Stimulated activated CD4-positive, alpha-beta T cell treated with anti-CD3 and anti-CD28 coated beads, Interleukin-12 subunit alpha, Interleukin-12 subunit beta, amount 100 ng/mL, for 48 hours (primary cell): ENCODE measurements around the gene SLC22A13.
"Not testable (repeated sequence)": the region's sequence is repeated elsewhere in the genome, so short reads cannot be mapped to it uniquely, and the experiment has no call there.

Experiments used
- DNase-seq, 3 donors: peaks; one replicate each; pipeline ENCODE4 v3.0.0-alpha.2; 2020; ENCODE audit warnings: low read depth in 2 of 3, low spot score in 1 of 3

The SLC22A13 gene

DNA sequence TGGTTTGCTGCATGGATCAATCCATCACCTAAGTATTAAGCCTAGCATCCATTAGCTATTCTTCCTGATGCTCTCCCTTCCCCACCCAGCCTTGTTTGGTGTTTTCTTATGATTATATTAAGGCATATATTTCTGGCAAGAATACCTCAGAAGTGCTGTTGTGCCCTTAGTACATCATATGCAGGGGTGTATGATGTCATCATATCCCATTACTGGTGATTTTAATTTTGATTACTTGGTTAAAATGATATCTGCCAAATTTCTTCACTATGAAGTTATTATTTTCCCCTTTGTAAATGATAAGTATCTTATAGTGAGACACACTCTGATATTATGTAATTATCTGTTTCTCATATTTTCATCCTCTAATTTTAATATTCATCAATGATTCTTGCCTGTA lies 31.9 kb downstream of the SLC22A13 start:
- DNase-seq: no peak

GRCh38 chr3:38297947-38298711 lies 32.5 kb downstream of the SLC22A13 start:
- DNase-seq: no peak

- DNase-seq: no peak
Observed at GRCh38 chr3:38306941-38307340, 41.3 kb downstream of the SLC22A13 start.

- no peak for DNase-seq
Observed at GRCh38 chr3:38307599-38307998, 42.0 kb downstream of the SLC22A13 start.

DNA sequence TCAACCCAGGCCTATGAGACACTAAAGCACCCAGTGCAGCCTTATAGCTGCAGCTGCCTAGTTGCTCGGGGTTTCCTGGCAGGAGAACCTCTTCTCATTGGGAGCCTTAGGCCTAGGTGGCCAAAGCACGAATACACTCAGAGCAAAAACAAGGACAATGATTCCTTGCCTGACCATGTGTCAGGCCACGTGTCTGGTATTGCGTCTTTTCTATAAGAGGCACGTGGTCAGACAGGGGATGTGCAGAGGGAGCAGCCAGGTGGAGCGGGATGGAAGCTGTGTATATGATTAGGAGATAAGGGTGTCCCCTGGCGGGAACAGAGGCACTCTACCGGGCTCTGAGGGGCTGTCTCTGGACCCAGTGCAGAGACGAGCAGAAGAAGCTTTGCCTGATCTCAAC lies 42.8 kb downstream of the SLC22A13 start:
- DNase-seq: no peak

GRCh38 chr3:38311476-38311875 lies 45.9 kb downstream of the SLC22A13 start:
- no peak for DNase-seq

GRCh38 chr3:38311941-38312340 lies 46.3 kb downstream of the SLC22A13 start:
- no peak for DNase-seq

DNA sequence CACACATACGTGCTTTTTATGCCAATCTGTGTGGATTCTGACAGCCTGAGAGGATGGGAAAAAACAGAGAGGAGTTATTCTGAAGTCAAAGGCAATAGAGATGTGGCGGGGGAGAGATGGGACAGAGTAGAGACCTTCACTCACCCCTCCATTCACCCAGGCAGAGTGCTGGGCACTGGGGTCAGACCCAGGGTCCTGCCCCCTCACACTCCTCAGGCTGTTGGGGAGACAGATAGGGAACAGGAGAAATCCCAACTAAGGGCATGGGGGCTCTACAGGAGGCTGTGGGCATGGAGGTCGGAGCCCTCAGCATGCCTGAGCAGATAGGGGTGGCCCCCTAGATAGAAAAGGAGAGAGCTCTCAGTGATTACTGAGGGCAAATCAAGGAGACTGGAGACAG lies 46.7 kb downstream of the SLC22A13 start:
- no peak for DNase-seq

- no peak for DNase-seq
Observed at GRCh38 chr3:38313263-38313662, 47.7 kb downstream of the SLC22A13 start.

DNA sequence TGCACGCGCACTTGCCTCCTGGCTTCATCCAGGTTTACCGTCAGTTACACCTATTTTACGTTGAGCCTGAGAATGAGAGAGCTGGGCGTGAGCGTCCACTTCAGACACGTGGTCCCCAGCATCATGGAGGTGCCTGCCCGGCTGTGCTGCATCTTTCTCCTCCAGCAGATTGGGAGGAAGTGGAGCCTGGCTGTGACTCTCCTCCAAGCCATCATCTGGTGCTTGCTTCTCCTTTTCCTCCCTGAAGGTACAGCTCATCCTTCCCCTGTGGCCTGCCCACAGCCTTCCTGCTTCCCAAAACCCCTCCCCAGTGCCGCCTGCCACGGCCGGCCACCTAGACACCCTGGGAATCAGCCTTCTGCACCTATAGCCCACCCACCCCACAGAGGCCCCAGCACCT lies 48.1 kb downstream of the SLC22A13 start:
- no peak for DNase-seq

- no peak for DNase-seq
Observed at GRCh38 chr3:38314112-38314763, 48.6 kb downstream of the SLC22A13 start.

GRCh38 chr3:38314764-38315487 lies 49.3 kb downstream of the SLC22A13 start:
- DNase-seq: no peak

GRCh38 chr3:38315488-38316230 lies 50.0 kb downstream of the SLC22A13 start:
- DNase-seq: no peak

GRCh38 chr3:38316356-38317191 lies 51.0 kb downstream of the SLC22A13 start:
- DNase-seq: no peak

GRCh38 chr3:38317192-38317759 lies 51.7 kb downstream of the SLC22A13 start:
- DNase-seq: no peak

DNA sequence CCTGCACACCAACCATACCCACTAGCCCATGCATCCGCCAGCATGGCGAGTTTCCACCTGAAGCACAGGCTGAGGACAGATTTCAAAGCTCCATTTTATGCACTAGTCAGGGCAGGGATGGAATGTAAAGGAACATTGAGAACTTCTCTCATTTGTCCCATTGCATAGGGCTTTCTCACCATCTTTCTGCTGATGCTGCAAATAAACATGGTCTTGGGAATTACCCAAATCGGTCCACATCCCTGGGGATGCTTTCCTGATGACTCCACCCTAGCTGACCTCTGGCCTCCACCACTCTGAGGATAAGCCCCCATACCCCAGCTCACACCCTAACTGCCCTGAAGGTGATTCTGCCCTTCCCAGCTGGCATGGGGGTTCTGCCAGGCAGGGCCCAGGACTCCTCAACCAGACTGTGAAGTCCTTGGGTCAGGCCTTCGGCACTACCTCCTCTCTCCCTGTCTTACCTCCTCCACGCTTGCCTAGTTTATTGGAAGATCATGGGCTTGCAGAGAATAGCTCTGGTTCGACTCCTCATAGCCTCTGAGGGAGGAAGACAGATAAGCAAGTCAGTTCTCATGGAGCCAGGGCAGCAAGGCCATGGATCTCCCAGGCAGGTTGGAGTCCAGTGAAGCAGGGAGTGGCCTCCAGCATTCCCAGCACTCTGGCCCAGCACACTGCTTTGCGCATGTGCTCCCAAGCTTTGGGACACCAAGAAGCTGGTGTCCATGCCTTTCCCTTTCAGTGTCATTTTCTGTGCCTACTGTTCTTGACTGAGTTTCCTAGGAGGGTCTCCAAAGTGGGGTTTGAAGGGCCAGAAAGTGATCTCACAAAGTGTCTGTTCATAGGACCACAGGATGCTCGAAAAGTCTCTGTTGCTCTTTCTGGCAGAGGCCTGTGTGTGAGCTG lies 53.4 kb downstream of the SLC22A13 start:
- no peak for DNase-seq

DNA sequence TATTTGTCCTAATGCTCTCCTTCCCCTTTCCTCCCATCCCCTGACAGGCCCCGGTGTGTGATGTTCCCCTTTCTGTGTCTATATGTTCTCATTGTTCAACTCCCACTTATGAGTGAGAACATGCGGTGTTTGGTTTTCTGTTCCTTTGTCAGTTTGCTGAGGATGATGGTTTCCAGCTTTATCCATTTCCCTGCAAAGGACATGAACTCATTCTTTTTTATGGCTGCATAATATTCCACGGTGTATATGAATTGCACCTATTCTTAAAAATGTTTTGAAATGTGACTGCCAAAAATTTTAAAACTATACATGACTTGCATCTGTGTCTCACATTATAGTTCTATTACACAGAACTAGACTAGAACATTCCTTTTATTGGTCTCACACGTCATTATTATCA lies 55.0 kb downstream of the SLC22A13 start:
- not testable (repeated sequence) for DNase-seq

GRCh38 chr3:38323060-38323459 lies 57.4 kb downstream of the SLC22A13 start:
- no peak for DNase-seq

DNA sequence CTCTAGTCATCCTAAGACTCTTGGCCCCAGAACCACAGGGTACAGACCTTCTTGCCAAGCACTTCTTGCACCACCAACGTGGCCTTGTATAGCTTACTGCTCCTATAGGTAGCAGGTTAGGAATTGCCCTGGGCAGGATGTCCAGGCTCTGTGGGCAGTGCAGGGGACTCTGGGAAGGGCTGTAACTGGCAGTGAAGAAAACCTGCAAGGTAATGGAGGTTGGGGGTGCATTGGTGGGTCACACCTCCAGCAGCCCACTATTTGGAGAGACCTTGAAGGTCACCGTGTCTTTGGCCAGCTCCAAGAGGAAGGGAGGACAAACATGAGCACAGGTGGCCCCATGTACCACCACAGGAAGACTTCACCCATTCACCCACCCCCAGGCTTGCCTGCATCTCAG lies 59.6 kb downstream of the SLC22A13 start:
- no peak for DNase-seq
